Tibial nerve (tissue), 3 donors: Measurements from ENCODE around the gene SCOC.

ENCODE experiments used
- POLR2A ChIP-seq, 2 donors: fragments of 450-650 bp; IDR thresholded peaks; one replicate each; pipeline ENCODE4 v1.6.1; 2017; ENCODE audit warnings: antibody characterized with exemption in 2 of 2, mild to moderate bottlenecking in 2 of 2, moderate library complexity in 2 of 2
- TF ChIP-seq, protein P1 (sequence below), 5 experiments: fragments of 200-600 bp in 3 of 5; fragments of 450-650 bp in 2 of 5; sonication (generic) in 3 of 5; IDR thresholded peaks; one replicate each; pipeline ENCODE4 v1.5.1; 2016 to 2019; ENCODE audit warnings: antibody characterized with exemption in 5 of 5, mild to moderate bottlenecking in 3 of 5, moderate library complexity in 2 of 5

DNA sequence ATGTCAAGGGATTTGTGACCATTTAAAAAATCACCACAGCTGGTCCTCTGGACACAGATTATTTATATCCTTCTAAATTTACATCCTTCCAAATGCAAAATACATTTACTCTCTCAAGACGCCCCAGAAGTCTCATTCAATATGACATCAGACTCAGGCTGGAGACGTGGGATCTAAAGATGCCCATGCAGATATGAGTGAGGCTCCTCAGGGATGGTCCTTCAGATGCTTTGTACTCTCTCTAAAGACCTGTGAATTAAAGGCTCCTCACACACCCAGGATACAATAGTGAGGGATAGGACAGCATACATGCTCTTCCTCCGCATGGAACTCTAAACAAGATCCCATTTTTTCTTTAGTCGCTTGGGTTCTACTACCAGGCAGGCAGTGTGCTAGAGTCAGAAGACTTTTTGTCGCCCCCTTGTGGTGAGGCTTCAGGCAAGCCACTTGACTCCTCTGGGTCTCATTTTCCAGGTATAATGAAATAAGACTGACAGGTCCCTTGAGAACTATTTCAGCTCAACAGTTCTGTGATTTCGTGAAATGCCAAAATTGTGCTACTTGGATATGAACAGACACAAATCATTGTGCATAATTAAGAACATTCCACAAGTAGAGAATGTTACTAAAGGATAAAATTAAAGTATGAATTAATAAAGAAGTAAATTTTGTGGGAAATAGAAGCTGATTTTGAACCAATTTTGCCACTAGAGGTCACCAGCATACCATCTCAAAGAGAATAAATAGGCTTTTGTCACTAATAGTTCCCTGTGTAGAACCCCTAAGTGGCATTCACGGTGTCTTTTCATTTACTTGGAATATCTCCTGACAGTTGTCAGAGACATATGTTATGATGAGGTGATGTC is 13.7 kb upstream of the SCOC start:
- TF ChIP-seq, protein P1, sequence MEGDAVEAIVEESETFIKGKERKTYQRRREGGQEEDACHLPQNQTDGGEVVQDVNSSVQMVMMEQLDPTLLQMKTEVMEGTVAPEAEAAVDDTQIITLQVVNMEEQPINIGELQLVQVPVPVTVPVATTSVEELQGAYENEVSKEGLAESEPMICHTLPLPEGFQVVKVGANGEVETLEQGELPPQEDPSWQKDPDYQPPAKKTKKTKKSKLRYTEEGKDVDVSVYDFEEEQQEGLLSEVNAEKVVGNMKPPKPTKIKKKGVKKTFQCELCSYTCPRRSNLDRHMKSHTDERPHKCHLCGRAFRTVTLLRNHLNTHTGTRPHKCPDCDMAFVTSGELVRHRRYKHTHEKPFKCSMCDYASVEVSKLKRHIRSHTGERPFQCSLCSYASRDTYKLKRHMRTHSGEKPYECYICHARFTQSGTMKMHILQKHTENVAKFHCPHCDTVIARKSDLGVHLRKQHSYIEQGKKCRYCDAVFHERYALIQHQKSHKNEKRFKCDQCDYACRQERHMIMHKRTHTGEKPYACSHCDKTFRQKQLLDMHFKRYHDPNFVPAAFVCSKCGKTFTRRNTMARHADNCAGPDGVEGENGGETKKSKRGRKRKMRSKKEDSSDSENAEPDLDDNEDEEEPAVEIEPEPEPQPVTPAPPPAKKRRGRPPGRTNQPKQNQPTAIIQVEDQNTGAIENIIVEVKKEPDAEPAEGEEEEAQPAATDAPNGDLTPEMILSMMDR (IDR thresholded peaks at IDR 0.05): peak; percentile 60 to 73 (median 64)
- TF ChIP-seq POLR2A (IDR thresholded peaks at IDR 0.05): no peak
